HG03045 (cell line): ENCODE data around the gene RUFY3.
"Not testable (repeated sequence)": the region's sequence is repeated elsewhere in the genome, so short reads cannot be mapped to it uniquely, and the experiment has no call there.

Source experiments
- ATAC-seq: cut with Tn5 transposase; IDR thresholded peaks from one replicate; pipeline ENCODE4 v1.9.1; 2021; ENCODE audit warnings: mild to moderate bottlenecking, moderate library complexity; ENCODE audit not compliant: unreplicated experiment

Gene RUFY3

GRCh38 chr4:70838666-70839588, 117.2 kb downstream of the RUFY3 start:
- ATAC-seq: peak; percentile 58

DNA sequence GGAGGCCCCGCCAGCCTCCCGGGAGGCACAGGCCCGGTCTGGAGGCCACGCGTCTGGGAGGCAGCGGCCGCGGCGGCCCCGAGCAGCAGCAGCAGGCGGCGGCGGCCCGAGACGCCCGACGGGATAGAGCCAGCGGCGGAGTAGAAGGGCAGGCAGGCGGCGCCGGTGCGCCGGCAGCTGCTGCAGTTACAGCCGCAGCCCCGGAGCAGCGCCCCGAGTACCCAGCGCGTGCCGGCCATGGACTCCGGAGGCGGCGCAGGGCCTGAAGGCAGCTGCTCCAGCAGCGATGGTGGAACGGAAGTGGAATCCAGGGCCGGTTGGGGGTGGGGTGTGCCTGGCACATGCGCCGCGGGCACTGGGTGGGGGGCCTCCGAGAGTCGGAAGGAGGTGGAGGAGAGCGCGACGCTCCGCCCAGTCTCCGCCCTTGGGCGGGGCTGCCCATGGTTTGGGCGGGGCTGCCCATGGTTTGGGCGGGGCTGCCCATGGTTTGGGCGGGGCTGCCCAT, 117.9 kb downstream of the RUFY3 start, which contains the start of gene GRSF1:
TSS of gene GRSF1 (minus strand) at position 302 of the 505 bp plus-strand sequence. CDS start at position 239, 63 bp downstream.
- ATAC-seq: peak; percentile 61

DNA sequence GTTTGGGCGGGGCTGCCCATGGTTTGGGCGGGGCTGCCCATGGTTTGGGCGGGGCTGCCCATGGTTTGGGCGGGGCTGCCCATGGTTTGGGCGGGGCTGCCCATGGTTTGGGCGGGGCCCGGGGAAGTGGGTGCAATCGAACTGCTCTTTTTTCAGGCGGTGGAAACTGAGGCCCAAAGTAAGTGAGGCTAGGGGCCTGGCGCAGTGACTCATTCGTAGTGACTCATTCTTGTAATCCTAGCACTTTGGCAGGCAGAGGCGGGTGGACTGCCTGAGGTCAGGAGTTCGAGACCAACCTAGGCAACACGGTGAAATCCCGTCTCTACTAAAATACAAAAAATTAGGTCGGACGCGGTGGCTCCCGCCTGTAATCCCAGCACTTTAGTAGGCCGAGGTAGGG, 118.4 kb downstream of the RUFY3 start:
- ATAC-seq: not testable (repeated sequence)

GRCh38 chr4:70840631-70841030, 118.9 kb downstream of the RUFY3 start:
- ATAC-seq: not testable (repeated sequence)

DNA sequence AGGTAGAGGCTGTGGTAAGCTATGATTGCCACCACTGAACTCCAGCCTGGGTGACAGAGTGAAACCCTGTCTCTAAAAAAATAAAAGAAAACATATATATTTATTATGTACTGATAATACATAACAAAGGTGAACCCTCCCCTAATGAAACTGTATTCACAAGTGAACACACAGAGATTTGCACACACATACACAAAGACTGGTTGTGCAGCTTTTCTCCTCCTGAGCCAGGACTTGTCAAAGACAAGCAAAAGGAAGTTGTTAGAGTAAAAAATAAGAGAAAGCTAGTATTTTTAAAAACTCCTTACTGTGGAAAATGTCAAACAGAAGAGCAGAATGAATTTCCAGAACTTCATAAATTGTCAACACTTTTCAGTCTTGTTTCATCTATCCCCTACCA, 119.4 kb downstream of the RUFY3 start:
- no peak for ATAC-seq

- no peak for ATAC-seq
These were observed 120.2 kb downstream of the RUFY3 start for GRCh38 chr4:70841951-70842350.

DNA sequence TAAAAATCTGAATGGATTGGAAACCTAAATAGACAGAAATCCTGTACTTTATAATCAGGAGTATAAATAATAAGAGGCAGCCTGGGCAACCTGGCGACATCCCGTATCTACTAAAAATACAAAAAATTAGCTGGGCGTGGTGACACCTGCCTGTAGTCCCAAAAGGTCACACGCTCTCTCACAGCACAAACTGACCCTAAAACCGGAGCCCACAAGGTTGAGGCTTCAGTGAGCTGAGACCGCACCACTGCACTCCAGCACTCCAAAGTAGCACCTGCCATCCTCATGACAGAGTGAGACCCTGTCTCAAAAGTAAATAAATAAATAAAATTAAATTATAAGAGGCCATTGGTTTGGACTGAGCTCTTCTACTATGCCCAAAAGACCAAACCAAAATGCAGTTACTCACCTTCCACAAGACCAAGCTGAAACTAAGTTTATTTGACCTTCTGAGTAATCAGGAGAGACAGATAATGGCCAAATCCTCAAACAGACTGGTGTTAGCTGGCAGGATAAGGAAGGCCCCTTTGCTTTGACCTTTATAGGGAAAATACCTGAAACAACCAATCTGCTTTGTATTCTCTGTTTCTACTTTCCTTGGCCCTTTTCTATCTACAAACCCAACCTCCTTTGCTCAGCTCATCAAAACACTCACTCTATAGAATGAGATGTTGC, 121.1 kb downstream of the RUFY3 start:
- ATAC-seq: peak; percentile 28

DNA sequence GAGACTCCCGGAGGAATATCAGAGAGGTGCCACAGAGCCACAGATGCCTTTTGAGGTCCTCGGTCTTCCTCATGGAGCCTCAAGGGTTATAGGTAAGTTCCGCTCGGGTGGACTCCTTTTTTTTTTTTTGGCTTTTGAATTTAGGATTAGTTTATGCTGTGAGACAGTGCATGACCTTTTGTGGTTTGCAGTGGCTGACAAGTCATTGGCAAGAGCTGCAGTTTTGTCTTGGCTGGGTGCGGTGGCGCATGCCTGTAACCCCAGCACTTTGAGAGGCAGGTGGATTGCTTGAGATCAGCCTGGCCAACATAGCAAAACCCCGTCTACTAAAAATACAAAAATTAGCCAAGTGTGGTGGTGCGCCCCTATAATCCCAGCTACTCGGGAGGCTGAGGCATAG, 122.4 kb downstream of the RUFY3 start:
- no peak for ATAC-seq

DNA sequence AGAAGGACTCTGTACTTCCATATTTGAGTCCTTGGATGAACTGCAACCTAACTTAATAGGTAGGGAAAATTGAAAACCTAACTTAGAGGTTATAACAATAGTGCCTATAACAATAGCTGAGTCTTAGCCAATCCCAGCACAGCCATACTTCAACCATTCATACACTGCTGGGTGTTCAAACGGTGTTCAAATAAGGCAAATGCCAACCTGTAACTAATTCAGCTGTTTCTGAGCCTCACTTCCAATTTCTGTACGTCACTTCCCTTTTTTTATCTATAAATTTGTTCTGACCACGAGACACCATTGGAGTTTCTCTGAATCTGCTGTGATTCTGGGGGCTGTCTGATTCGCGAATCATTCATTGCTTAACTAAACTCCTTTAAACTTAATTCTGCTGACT, 127.5 kb downstream of the RUFY3 start:
- no peak for ATAC-seq

- no peak for ATAC-seq
These were observed 133.7 kb downstream of the RUFY3 start for GRCh38 chr4:70855464-70855863.
